ENCODE measurements around the gene KCNH2. TPM values are rescaled to one million over a fixed set of nuclear protein-coding genes. Genes with fewer than 3 reads are reported as not detected.

Gene KCNH2
- total RNA-seq, 1 experiment from 2014 or later, result 1.5 TPM

GRCh38 chr7:150923196-150923595, 54.9 kb downstream of the KCNH2 start:
- no peak for TF ChIP-seq EZH2 (IDR thresholded peaks at IDR 0.05; ENCODE audit: borderline replicate concordance, low read depth, low read length, poor library complexity, severe bottlenecking)
- TF ChIP-seq, protein P1, sequence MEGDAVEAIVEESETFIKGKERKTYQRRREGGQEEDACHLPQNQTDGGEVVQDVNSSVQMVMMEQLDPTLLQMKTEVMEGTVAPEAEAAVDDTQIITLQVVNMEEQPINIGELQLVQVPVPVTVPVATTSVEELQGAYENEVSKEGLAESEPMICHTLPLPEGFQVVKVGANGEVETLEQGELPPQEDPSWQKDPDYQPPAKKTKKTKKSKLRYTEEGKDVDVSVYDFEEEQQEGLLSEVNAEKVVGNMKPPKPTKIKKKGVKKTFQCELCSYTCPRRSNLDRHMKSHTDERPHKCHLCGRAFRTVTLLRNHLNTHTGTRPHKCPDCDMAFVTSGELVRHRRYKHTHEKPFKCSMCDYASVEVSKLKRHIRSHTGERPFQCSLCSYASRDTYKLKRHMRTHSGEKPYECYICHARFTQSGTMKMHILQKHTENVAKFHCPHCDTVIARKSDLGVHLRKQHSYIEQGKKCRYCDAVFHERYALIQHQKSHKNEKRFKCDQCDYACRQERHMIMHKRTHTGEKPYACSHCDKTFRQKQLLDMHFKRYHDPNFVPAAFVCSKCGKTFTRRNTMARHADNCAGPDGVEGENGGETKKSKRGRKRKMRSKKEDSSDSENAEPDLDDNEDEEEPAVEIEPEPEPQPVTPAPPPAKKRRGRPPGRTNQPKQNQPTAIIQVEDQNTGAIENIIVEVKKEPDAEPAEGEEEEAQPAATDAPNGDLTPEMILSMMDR (conservative IDR thresholded peaks at IDR 0.05; ENCODE audit: low read depth, low read length), result no peak
- intact Hi-C loops (cut with micrococcal nuclease; ENCODE audit: unreplicated experiment), result no loop called here
- H3K27me3 ChIP-seq (replicated peaks; ENCODE audit: insufficient read depth, low read depth, low read length, poor library complexity), result no peaks in the 10 kb centered on the region
- peaks cover 3% of the 10 kb centered on the region for H3K4me1 ChIP-seq (ENCODE audit: insufficient read depth, low read length, poor library complexity, severe bottlenecking)
- CTCF ChIA-PET, result interaction anchor here (0.6 kb wide), 1 partner anchor 12 kb away, joined by 4 read pairs; no protein-coding TSS in a partner anchor
- no peak overlapping the region for H3K27ac ChIP-seq (ENCODE audit: low read depth, low read length, poor library complexity, severe bottlenecking)
- no peaks in the 10 kb centered on the region for H3K9me3 ChIP-seq (ENCODE audit: low read depth, low read length, poor library complexity, severe bottlenecking)
- BruUV-seq (replicated peaks), result no TSS peak
- DNase-seq (ENCODE audit: low spot score), result peak; percentile 23
- H3K36me3 ChIP-seq (ENCODE audit: insufficient read depth, low read length, poor library complexity, severe bottlenecking), result no peaks in the 10 kb centered on the region
- POLR2A ChIA-PET (ENCODE audit: low non-redundant PET), result no interaction called here
- H3K4me3 ChIP-seq (ENCODE audit: low read depth, low read length, poor library complexity, severe bottlenecking), result no peak overlapping the region

GRCh38 chr7:150919160-150919559, 59.0 kb downstream of the KCNH2 start:
- Histone ChIP-seq H3K4me1 (ENCODE audit: insufficient read depth, low read length, poor library complexity, severe bottlenecking) (peaks cover 3% of the 10 kb centered on the region), H3K9me3 (ENCODE audit: low read depth, low read length, poor library complexity, severe bottlenecking) (no peaks in the 10 kb centered on the region), H3K27me3 (replicated peaks; ENCODE audit: insufficient read depth, low read depth, low read length, poor library complexity) (no peaks in the 10 kb centered on the region), H3K36me3 (ENCODE audit: insufficient read depth, low read length, poor library complexity, severe bottlenecking) (no peaks in the 10 kb centered on the region), H3K4me3 (ENCODE audit: low read depth, low read length, poor library complexity, severe bottlenecking) (no peak overlapping the region), H3K27ac (ENCODE audit: low read depth, low read length, poor library complexity, severe bottlenecking) (no peak overlapping the region)
- intact Hi-C loops (cut with micrococcal nuclease; ENCODE audit: unreplicated experiment), result no loop called here
- DNase-seq (ENCODE audit: low spot score), result no peak
- no TSS peak for BruUV-seq (replicated peaks)
- POLR2A ChIA-PET (ENCODE audit: low non-redundant PET), result no interaction called here
- CTCF ChIA-PET, result no interaction called here
- TF ChIP-seq, protein P1 (conservative IDR thresholded peaks at IDR 0.05; ENCODE audit: low read depth, low read length), result no peak
- TF ChIP-seq EZH2 (IDR thresholded peaks at IDR 0.05; ENCODE audit: borderline replicate concordance, low read depth, low read length, poor library complexity, severe bottlenecking), result no peak

DNA sequence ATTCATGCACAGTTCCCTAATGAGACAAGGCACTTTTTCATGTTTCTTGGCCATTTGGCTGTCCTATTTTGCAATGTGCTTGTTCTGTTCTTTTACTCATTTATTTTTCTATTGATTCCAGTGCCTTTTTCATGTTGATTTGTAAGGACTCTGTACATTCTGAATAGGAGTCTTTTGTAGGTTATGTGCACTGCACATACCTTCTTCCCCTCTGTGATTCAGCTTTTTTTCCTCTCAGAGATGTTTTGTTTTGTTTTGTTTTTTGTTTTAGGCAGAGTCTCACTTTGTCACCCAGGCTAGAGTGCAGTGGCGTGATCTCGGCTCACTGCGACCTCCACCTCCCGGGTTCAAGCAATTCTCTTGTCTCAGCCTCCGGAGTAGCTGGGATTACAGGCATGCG, 59.7 kb downstream of the KCNH2 start:
- BruUV-seq (replicated peaks), result no TSS peak
- Histone ChIP-seq H3K4me1 (ENCODE audit: insufficient read depth, low read length, poor library complexity, severe bottlenecking) (peaks cover 3% of the 10 kb centered on the region), H3K27me3 (replicated peaks; ENCODE audit: insufficient read depth, low read depth, low read length, poor library complexity) (peaks cover 1% of the 10 kb centered on the region), H3K36me3 (ENCODE audit: insufficient read depth, low read length, poor library complexity, severe bottlenecking) (no peaks in the 10 kb centered on the region), H3K27ac (ENCODE audit: low read depth, low read length, poor library complexity, severe bottlenecking) (no peak overlapping the region), H3K9me3 (ENCODE audit: low read depth, low read length, poor library complexity, severe bottlenecking) (no peaks in the 10 kb centered on the region), H3K4me3 (ENCODE audit: low read depth, low read length, poor library complexity, severe bottlenecking) (no peak overlapping the region)
- intact Hi-C loops (cut with micrococcal nuclease; ENCODE audit: unreplicated experiment), result no loop called here
- CTCF ChIA-PET, result no interaction called here
- POLR2A ChIA-PET (ENCODE audit: low non-redundant PET), result no interaction called here
- no peak for DNase-seq (ENCODE audit: low spot score)
- TF ChIP-seq, protein P1 (conservative IDR thresholded peaks at IDR 0.05; ENCODE audit: low read depth, low read length), result no peak
- TF ChIP-seq EZH2 (IDR thresholded peaks at IDR 0.05; ENCODE audit: borderline replicate concordance, low read depth, low read length, poor library complexity, severe bottlenecking), result no peak
